ENCODE measurements around the gene BAZ1B. TPM values are rescaled to one million over a fixed set of nuclear protein-coding genes. Genes with fewer than 3 reads are reported as not detected.
A peak's percentile ranks its signal among the peaks of the same experiment; 100 is the strongest.

BAZ1B gene
- total RNA-seq, 1 donor from 2014 or later = 108 TPM

GRCh38 chr7:73519867-73520672, 2.0 kb downstream of the BAZ1B start:
- Mint-ChIP-seq H3K9me3 (ENCODE audit: unreplicated experiment) (peaks cover 14% of the 10 kb centered on the region), H3K27ac (ENCODE audit: unreplicated experiment) (peak overlapping the region; percentile 94), H3K36me3 (ENCODE audit: unreplicated experiment) (no peaks in the 10 kb centered on the region), H3K27me3 (ENCODE audit: unreplicated experiment) (peaks cover 10% of the 10 kb centered on the region), H3K4me1 (ENCODE audit: low read depth, unreplicated experiment) (peaks cover 18% of the 10 kb centered on the region), H3K4me3 (ENCODE audit: unreplicated experiment) (peak overlapping the region; percentile 100)
- no peak for TF ChIP-seq CTCF (IDR thresholded peaks at IDR 0.05; ENCODE audit: partially characterized antibody, unreplicated experiment)
- DNase-seq = no peak

- Mint-ChIP-seq H3K4me3 (ENCODE audit: unreplicated experiment) (peak overlapping the region; percentile 100), H3K36me3 (ENCODE audit: unreplicated experiment) (no peaks in the 10 kb centered on the region), H3K27ac (ENCODE audit: unreplicated experiment) (peak overlapping the region; percentile 1), H3K27me3 (ENCODE audit: unreplicated experiment) (peaks cover 10% of the 10 kb centered on the region), H3K4me1 (ENCODE audit: low read depth, unreplicated experiment) (peaks cover 20% of the 10 kb centered on the region), H3K9me3 (ENCODE audit: unreplicated experiment) (peaks cover 14% of the 10 kb centered on the region)
- TF ChIP-seq CTCF (IDR thresholded peaks at IDR 0.05; ENCODE audit: partially characterized antibody, unreplicated experiment) = no peak
- DNase-seq = no peak
These were observed 3.6 kb downstream of the BAZ1B start for GRCh38 chr7:73518470-73518869.

GRCh38 chr7:73517241-73517995, 4.7 kb downstream of the BAZ1B start:
- Mint-ChIP-seq H3K36me3 (ENCODE audit: unreplicated experiment) (no peaks in the 10 kb centered on the region), H3K4me3 (ENCODE audit: unreplicated experiment) (no peak overlapping the region), H3K27me3 (ENCODE audit: unreplicated experiment) (peaks cover 10% of the 10 kb centered on the region), H3K27ac (ENCODE audit: unreplicated experiment) (peak overlapping the region; percentile 23), H3K4me1 (ENCODE audit: low read depth, unreplicated experiment) (peaks cover 20% of the 10 kb centered on the region), H3K9me3 (ENCODE audit: unreplicated experiment) (peaks cover 11% of the 10 kb centered on the region)
- DNase-seq = no peak
- no peak for TF ChIP-seq CTCF (IDR thresholded peaks at IDR 0.05; ENCODE audit: partially characterized antibody, unreplicated experiment)

- H3K27me3 Mint-ChIP-seq (ENCODE audit: unreplicated experiment) = no peaks in the 10 kb centered on the region
- H3K4me1 Mint-ChIP-seq (ENCODE audit: low read depth, unreplicated experiment) = peaks cover 17% of the 10 kb centered on the region
- H3K4me3 Mint-ChIP-seq (ENCODE audit: unreplicated experiment) = no peak overlapping the region
- H3K36me3 Mint-ChIP-seq (ENCODE audit: unreplicated experiment) = no peaks in the 10 kb centered on the region
- no peak for DNase-seq
- H3K9me3 Mint-ChIP-seq (ENCODE audit: unreplicated experiment) = peaks cover 3% of the 10 kb centered on the region
- no peak overlapping the region for H3K27ac Mint-ChIP-seq (ENCODE audit: unreplicated experiment)
- no peak for TF ChIP-seq CTCF (IDR thresholded peaks at IDR 0.05; ENCODE audit: partially characterized antibody, unreplicated experiment)
These were observed 6.9 kb downstream of the BAZ1B start for GRCh38 chr7:73515178-73515577.
